ENCODE results near the gene NOL8. TPM values are rescaled to one million over a fixed set of nuclear protein-coding genes. Genes with fewer than 3 reads are reported as not detected.
A peak's percentile ranks its signal among the peaks of the same experiment; 100 is the strongest.

NOL8 gene
- total RNA-seq, 4 donors from 2014 or later = 11.5 to 20.2 (median 14.0) TPM

DNA sequence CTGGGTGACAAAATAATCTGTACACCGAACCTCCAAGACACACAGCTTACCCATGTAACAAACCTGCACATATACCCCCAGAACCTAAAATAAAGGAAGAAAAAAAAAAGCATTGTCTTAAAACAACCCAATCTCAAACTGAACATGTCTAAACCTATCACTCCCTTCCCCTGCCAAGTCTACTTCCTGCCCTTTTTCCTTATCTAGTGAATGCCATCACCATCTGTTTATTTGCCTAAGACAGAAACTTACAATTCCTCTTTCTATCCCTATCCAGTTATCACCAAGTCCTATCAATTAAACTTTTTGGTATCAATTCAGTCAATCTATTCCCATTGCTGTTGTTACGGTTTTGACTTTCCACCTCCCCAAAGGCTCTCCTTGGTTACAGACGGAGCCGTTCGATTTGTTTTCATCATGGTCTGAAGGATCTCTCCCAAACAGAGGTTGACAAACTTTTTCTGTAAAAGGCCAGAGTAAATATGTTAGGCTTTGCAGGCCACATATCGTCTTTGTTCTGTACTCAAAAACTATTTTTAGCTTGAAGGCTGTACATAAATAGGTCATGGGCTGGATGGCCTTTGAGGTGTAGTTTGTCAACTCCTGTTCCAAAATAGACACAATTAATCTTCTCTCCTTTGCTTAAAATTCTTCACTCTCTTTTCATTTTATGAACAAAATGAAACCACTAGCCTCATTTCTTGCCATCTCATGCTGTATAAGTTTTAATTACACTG, 12.1 kb downstream of the NOL8 start:
- TF ChIP-seq POLR2A (IDR thresholded peaks at IDR 0.05) = no peak
- TF ChIP-seq CTCF (IDR thresholded peaks at IDR 0.05 in 4 of 5, conservative IDR thresholded peaks at IDR 0.05 in 1 of 5) = no peak
- ATAC-seq = peak; percentile 92
- Histone ChIP-seq H3K27ac (peak overlapping the region; percentile 82 to 93 (median 88)), H3K4me1 (peaks cover 16 to 23% of the 10 kb centered on the region in 2 donors), H3K36me3 (peaks cover 0 to 69% of the 10 kb centered on the region in 2 donors), H3K4me3 (peak overlapping the region in 3 of 4 donors; percentile 4 to 12 (median 8)), H3K27me3 (no peaks in the 10 kb centered on the region), H3K9me3 (no peaks in the 10 kb centered on the region)
- in situ Hi-C loops (cut with MboI; ENCODE audit: low sequenced_read_pairs in 4 of 4) (loop anchor here in 1 of 4 donors (25.0 kb wide), 1 partner anchor 449 kb away; the partner anchor contains the start of gene BICD2), intact Hi-C loops (cut with DNase I; ENCODE audit: low total_unique reads) (no loop called here)
- no peak for DNase-seq

DNA sequence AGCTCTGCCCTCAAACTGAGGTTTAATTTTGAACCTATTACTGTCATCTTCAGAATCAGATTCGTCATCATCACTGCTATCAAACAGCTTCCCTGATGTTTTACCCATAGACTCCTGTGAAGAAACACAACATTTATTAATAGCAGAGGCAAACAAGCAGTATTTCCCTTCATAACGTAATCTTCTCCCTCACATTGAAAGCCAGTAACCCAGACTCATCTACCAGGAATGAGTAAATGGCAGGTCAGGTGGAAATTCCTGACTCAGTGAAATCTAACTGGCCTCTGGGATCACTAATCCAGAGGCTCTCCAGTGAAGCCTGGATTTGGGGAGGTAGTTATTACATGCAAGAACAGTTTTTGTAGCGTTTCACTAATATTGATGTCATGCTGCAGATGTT, 14.6 kb downstream of the NOL8 start:
- H3K9me3 ChIP-seq = no peaks in the 10 kb centered on the region
- in situ Hi-C loops (cut with MboI; ENCODE audit: low sequenced_read_pairs in 4 of 4) = loop anchor here in 1 of 4 donors (25.0 kb wide), 1 partner anchor 452 kb away; the partner anchor contains the start of gene BICD2
- intact Hi-C loops (cut with DNase I; ENCODE audit: low total_unique reads) = no loop called here
- peaks cover 2 to 70% of the 10 kb centered on the region in 2 donors for H3K36me3 ChIP-seq
- no peak for DNase-seq
- ATAC-seq = peak; percentile 15 to 39
- no peaks in the 10 kb centered on the region for H3K27me3 ChIP-seq
- H3K4me3 ChIP-seq = no peak overlapping the region
- H3K4me1 ChIP-seq = peaks cover 16 to 23% of the 10 kb centered on the region in 2 donors
- H3K27ac ChIP-seq = peak overlapping the region in 3 of 4 donors; percentile 19 to 63 (median 39)
- no peak for TF ChIP-seq CTCF (IDR thresholded peaks at IDR 0.05 in 4 of 5, conservative IDR thresholded peaks at IDR 0.05 in 1 of 5)

DNA sequence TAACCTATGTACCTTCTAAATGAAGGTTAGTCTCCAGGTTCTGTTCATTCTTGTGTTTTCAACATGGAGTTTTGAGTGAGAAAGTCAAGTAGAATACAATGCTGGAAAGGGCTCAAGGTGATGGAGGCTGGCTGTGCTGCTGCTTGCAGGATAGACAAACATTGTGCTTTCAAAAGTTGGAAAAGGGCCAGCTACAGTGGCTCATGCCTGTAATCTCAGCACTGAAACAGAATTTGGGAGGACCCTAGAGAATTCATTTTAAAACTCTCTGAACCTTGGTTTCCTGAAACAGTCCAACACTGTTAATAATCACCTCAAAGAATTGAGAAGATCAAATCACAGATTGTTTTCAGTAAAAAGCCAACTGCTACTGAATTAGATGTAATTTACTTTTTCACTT, 16.3 kb downstream of the NOL8 start:
- TF ChIP-seq POLR2A (IDR thresholded peaks at IDR 0.05) (no peak), CTCF (IDR thresholded peaks at IDR 0.05 in 4 of 5, conservative IDR thresholded peaks at IDR 0.05 in 1 of 5) (no peak)
- Histone ChIP-seq H3K27ac (peak overlapping the region in 1 of 4 donors; percentile 17), H3K4me3 (no peak overlapping the region), H3K4me1 (peaks cover 15 to 19% of the 10 kb centered on the region in 2 donors), H3K9me3 (no peaks in the 10 kb centered on the region), H3K36me3 (peaks cover 2 to 75% of the 10 kb centered on the region in 2 donors), H3K27me3 (no peaks in the 10 kb centered on the region)
- no peak for DNase-seq
- in situ Hi-C loops (cut with MboI; ENCODE audit: low sequenced_read_pairs in 4 of 4) (loop anchor here in 1 of 4 donors (25.0 kb wide), 1 partner anchor 453 kb away; the partner anchor contains the start of gene BICD2), intact Hi-C loops (cut with DNase I; ENCODE audit: low total_unique reads) (no loop called here)
- no peak for ATAC-seq

DNA sequence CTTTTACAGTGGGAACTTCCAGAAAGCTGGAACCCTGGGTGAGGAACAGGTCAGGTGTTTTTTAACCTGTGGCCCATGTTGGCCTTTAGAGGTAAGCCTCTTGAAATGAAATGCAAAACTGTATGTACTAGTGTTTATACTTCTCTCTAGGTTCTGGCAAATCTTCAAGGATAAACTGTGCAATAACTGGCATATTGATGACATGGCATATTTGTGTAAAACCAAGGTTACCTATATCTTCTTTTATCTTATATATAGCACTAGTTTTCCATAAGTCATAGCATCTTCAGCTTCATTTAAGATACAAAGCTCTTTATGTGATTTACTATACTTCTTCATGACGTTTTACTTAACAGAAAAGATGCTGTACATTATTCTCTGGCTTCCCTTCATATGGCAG, 24.2 kb downstream of the NOL8 start:
- Histone ChIP-seq H3K27ac (no peak overlapping the region), H3K36me3 (peaks cover 0 to 85% of the 10 kb centered on the region in 2 donors), H3K4me3 (no peak overlapping the region), H3K4me1 (peaks cover 7 to 9% of the 10 kb centered on the region in 2 donors), H3K9me3 (no peaks in the 10 kb centered on the region), H3K27me3 (no peaks in the 10 kb centered on the region)
- ATAC-seq (no peak), DNase-seq (no peak)
- intact Hi-C loops (cut with DNase I; ENCODE audit: low total_unique reads) (no loop called here), in situ Hi-C loops (cut with MboI; ENCODE audit: low sequenced_read_pairs in 4 of 4) (loop anchor here in 1 of 4 donors (25.0 kb wide), 1 partner anchor 461 kb away; the partner anchor contains the start of gene BICD2)
- TF ChIP-seq POLR2A (IDR thresholded peaks at IDR 0.05) = no peak
- no peak for TF ChIP-seq CTCF (IDR thresholded peaks at IDR 0.05 in 4 of 5, conservative IDR thresholded peaks at IDR 0.05 in 1 of 5)
